H1 (cell line): Measurements from ENCODE around the gene NUP50. TPM values are rescaled to one million over a fixed set of nuclear protein-coding genes. Genes with fewer than 3 reads are reported as not detected.

Source experiments
- JUN ChIP-seq: IDR thresholded peaks from 2 replicates; pipeline ENCODE4 v1.6.1; 2011; ENCODE audit warnings: low read depth, mild to moderate bottlenecking, improper control_type of control experiment, low read length
- RAD21 ChIP-seq, 2 experiments: IDR thresholded peaks in 1 of 2; conservative IDR thresholded peaks in 1 of 2; 2 replicates each; pipeline ENCODE4 v1.6.1; 2011; ENCODE audit warnings: low read depth in 2 of 2, low read length in 2 of 2, improper control_type of control experiment in 1 of 2, inconsistent platforms in 1 of 2, mild to moderate bottlenecking in 1 of 2, moderate library complexity in 1 of 2
- polyA plus RNA-seq, 7 experiments: library from polyadenylated mRNA; depleted of rRNA in 3 of 7; stranded (reverse) in 5 of 7; unstranded in 2 of 7; fragments of >200 nt in 5 of 7; fragments of 200-250 nt in 2 of 7; gene quantifications; 1 replicate in 5 of 7; 2 replicates in 1 of 7; 4 replicates in 1 of 7; pipeline versions ENCODE4 v1.2.1 to v1.2.3, GENCODE V29; 2011 to 2013; ENCODE audit warnings: missing spikeins in 2 of 7, mixed read lengths in 2 of 7
- total RNA-seq: library from RNA; stranded (reverse); fragmentation: NEBNext Ultra II Directional; extraction: Animal tissue kit (Norgen Biotek cat#: 25700); gene quantifications from 2 replicates; pipeline ENCODE4 v1.2.1, GENCODE V29; 2021

Gene NUP50
- total and polyA plus RNA-seq, 2 of the 8 experiments (the other 6 are each of a cell fraction or from before 2014, with no cell fraction given) = 20.0 to 112 TPM

GRCh38 chr22:45229181-45229580 is 65.5 kb downstream of the NUP50 start (continued):
- TF ChIP-seq RAD21 (IDR thresholded peaks at IDR 0.05 in 1 of 2, conservative IDR thresholded peaks at IDR 0.05 in 1 of 2; ENCODE audit: low read depth in 2 of 2, low read length in 2 of 2) = no peak
- no peak for TF ChIP-seq JUN
